ENCODE data around the gene PCCA. TPM values are rescaled to one million over a fixed set of nuclear protein-coding genes. Genes with fewer than 3 reads are reported as not detected.

Gene PCCA
- total and polyA plus RNA-seq, 7 donors = 18.0 to 45.6 (median 42.8) TPM

DNA sequence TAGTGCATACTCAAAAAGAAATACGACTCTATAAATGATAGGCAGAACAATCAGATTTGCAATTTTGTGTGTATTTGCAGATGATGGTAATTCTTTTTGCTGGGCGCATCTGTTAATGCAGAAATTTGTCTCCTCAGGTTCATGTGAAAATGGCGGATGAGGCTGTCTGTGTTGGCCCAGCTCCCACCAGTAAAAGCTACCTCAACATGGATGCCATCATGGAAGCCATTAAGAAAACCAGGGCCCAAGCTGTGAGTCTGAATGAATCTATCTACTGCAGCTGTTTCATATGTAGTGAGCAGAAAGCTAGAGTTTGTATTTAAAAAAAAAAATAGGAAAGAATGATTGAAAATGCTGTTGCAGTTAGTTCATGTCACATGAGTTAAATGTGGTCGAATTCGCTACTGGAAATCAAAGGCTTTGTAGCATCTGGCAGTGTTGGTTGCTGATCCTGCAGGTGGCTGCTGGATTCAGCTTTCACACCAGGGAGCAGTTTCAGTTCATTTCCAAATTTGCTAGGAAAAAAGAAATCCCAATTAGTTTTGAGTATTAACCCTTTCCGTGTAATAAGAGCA is 66.0 kb downstream of the PCCA start:
- Histone ChIP-seq H3K4me3 (no peak overlapping the region), H3K36me3 (peaks cover 0 to 26% (median 3%) of the 10 kb centered on the region in 4 donors), H3K9me3 (no peaks in the 10 kb centered on the region), H3K27ac (no peak overlapping the region), H3K4me1 (no peaks in the 10 kb centered on the region), H3K27me3 (no peaks in the 10 kb centered on the region)
- intact Hi-C loops (cut with DNase I) = no loop called here
- no peak for DNase-seq
- 96 to 99% methylated on average over 6 of the region's 6 CpGs for WGBS, 2 donors
- no peak for TF ChIP-seq POLR2AphosphoS5 (IDR thresholded peaks at IDR 0.05)
- TF ChIP-seq, protein P1, sequence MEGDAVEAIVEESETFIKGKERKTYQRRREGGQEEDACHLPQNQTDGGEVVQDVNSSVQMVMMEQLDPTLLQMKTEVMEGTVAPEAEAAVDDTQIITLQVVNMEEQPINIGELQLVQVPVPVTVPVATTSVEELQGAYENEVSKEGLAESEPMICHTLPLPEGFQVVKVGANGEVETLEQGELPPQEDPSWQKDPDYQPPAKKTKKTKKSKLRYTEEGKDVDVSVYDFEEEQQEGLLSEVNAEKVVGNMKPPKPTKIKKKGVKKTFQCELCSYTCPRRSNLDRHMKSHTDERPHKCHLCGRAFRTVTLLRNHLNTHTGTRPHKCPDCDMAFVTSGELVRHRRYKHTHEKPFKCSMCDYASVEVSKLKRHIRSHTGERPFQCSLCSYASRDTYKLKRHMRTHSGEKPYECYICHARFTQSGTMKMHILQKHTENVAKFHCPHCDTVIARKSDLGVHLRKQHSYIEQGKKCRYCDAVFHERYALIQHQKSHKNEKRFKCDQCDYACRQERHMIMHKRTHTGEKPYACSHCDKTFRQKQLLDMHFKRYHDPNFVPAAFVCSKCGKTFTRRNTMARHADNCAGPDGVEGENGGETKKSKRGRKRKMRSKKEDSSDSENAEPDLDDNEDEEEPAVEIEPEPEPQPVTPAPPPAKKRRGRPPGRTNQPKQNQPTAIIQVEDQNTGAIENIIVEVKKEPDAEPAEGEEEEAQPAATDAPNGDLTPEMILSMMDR (IDR thresholded peaks at IDR 0.05) = no peak
- no peak for TF ChIP-seq POLR2A (IDR thresholded peaks at IDR 0.05)
- no peak for TF ChIP-seq EP300 (IDR thresholded peaks at IDR 0.05)

DNA sequence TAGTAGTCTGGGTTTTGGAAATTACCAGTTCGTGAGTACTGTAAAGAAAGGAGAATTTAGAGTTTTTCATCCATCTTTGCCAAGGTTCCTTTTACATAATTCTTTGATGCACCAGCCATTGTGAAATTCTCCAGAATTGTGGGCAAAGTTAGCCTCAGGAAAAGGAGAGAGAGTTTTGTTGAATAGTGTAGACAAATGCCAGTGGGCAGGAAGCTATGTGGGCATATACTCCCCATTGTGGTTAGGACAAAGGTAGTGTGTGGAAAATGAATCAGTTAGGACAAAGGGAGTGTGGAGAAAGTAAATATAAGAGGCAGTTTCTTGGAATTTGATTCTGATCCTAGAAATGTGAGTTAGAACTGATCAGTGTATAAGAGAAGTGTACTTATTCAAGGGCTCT is 67.9 kb downstream of the PCCA start:
- H3K27ac ChIP-seq = no peak overlapping the region
- H3K4me3 ChIP-seq = no peak overlapping the region
- H3K27me3 ChIP-seq = no peaks in the 10 kb centered on the region
- no peak for DNase-seq
- intact Hi-C loops (cut with DNase I) = no loop called here
- TF ChIP-seq POLR2A (IDR thresholded peaks at IDR 0.05) (no peak), EP300 (IDR thresholded peaks at IDR 0.05) (no peak), POLR2AphosphoS5 (IDR thresholded peaks at IDR 0.05) (no peak)
- H3K36me3 ChIP-seq = peaks cover 0 to 17% (median 3%) of the 10 kb centered on the region in 4 donors
- no peaks in the 10 kb centered on the region for H3K4me1 ChIP-seq
- 92% methylated on average over 1 of the region's 1 CpG for WGBS, 2 donors
- no peaks in the 10 kb centered on the region for H3K9me3 ChIP-seq

DNA sequence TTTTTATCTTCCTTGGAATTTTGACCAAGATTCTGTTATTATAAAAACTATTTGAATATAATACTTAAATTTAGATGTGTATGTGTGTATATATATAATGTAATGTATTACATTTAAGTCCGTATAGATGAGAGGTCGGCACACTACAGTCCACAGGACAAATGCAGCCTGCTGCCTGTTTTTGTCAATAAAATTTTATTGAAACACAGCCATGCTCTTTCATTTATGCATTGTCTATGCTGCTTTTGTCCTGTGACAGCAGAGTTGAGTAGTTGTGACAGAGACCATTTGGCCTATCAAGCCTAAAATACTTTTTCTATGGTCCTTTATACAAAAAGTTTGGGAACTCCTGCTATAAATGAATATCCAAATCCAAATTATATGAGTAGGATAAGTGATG is 69.7 kb downstream of the PCCA start:
- peaks cover 0 to 17% (median 3%) of the 10 kb centered on the region in 4 donors for H3K36me3 ChIP-seq
- no peak for DNase-seq
- H3K27ac ChIP-seq = no peak overlapping the region
- no peak overlapping the region for H3K4me3 ChIP-seq
- no peaks in the 10 kb centered on the region for H3K4me1 ChIP-seq
- 72 to 94% methylated on average over 2 of the region's 2 CpGs for WGBS, 2 donors
- TF ChIP-seq POLR2A (IDR thresholded peaks at IDR 0.05) (no peak), POLR2AphosphoS5 (IDR thresholded peaks at IDR 0.05) (no peak), EP300 (IDR thresholded peaks at IDR 0.05) (no peak)
- TF ChIP-seq, protein P1 (IDR thresholded peaks at IDR 0.05) = no peak
- no peaks in the 10 kb centered on the region for H3K9me3 ChIP-seq
- peaks cover 0 to 2% (median 0%) of the 10 kb centered on the region in 3 donors for H3K27me3 ChIP-seq
- intact Hi-C loops (cut with DNase I) = no loop called here

DNA sequence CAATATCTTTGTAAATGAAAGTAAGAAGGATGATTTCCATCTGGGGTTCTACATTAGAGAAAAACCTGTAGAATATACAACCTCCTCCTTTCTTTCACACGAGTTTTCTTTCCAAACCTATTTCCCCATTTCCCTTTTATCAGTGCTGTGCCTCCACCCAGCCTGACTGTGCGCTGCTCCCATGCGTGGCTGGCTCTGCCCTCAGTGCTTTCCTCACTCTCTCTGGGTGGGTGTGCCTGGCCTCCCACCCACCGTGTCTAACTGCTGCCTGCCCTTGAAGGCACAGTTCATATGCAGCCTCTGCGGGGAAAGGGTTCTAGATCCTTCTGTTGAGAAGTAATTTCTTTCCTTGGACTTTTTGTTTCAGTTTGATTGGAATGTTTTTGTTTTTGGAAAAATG is 70.7 kb downstream of the PCCA start:
- Histone ChIP-seq H3K27me3 (peaks cover 0 to 2% (median 0%) of the 10 kb centered on the region in 3 donors), H3K36me3 (peaks cover 0 to 17% (median 3%) of the 10 kb centered on the region in 4 donors), H3K4me3 (no peak overlapping the region), H3K4me1 (no peaks in the 10 kb centered on the region), H3K27ac (no peak overlapping the region), H3K9me3 (no peaks in the 10 kb centered on the region)
- no peak for DNase-seq
- intact Hi-C loops (cut with DNase I) = no loop called here
- TF ChIP-seq POLR2AphosphoS5 (IDR thresholded peaks at IDR 0.05) (no peak), POLR2A (IDR thresholded peaks at IDR 0.05) (no peak), EP300 (IDR thresholded peaks at IDR 0.05) (no peak)
- TF ChIP-seq, protein P1 (IDR thresholded peaks at IDR 0.05) = no peak
- 84 to 94% methylated on average over 5 of the region's 5 CpGs for WGBS, 2 donors

DNA sequence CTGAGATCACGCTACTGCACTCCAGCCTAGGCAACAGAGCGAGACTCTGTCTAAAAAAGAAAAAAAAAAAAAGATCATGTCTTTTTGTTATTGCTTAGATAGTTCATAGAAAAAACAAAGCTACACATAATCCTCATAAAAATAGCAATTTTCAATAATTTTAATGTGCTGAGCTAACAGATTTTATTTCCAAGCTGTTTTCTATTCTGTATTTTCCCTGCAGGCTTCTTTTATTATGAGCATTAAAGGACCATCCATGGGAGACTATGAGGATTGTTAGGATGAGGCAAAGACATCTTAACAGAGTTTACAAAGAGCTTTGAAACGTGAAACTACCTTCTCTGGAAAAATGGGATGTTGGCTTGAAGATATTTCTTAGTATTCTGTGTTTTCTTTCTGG is 71.6 kb downstream of the PCCA start:
- H3K4me1 ChIP-seq = no peaks in the 10 kb centered on the region
- H3K4me3 ChIP-seq = no peak overlapping the region
- intact Hi-C loops (cut with DNase I) = no loop called here
- H3K36me3 ChIP-seq = peaks cover 0 to 9% (median 3%) of the 10 kb centered on the region in 4 donors
- TF ChIP-seq, protein P1 (IDR thresholded peaks at IDR 0.05) = no peak
- TF ChIP-seq EP300 (IDR thresholded peaks at IDR 0.05) (no peak), POLR2A (IDR thresholded peaks at IDR 0.05) (no peak), POLR2AphosphoS5 (IDR thresholded peaks at IDR 0.05) (no peak)
- no peak overlapping the region for H3K27ac ChIP-seq
- DNase-seq = no peak
- 90 to 94% methylated on average over 3 of the region's 3 CpGs for WGBS, 2 donors
- peaks cover 0 to 2% (median 0%) of the 10 kb centered on the region in 3 donors for H3K27me3 ChIP-seq
- no peaks in the 10 kb centered on the region for H3K9me3 ChIP-seq
